Keratinocyte (primary cell): ENCODE data around the gene PRKAR1B. TPM values are rescaled to one million over a fixed set of nuclear protein-coding genes. Genes with fewer than 3 reads are reported as not detected.

Source experiments
- DNase-seq: peaks from one replicate; pipeline ENCODE4 v3.0.0-alpha.2; 2011; ENCODE audit warnings: low read depth, missing footprints, low spot score
- FAIRE-seq: peaks from 2 replicates; lab custom pipeline; 2011; peaks lifted over from hg19 to GRCh38; lab: Jason Lieb, UNC
- H2AFZ ChIP-seq: 2 replicates; pipeline ENCODE4 v1.6.0; 2012; ENCODE audit warnings: low read length, control low read depth, inconsistent platforms; ENCODE audit not compliant: control insufficient read depth
- H3K27ac ChIP-seq: 2 replicates; pipeline ENCODE4 v1.5.1; 2011; ENCODE audit warnings: low read length; ENCODE audit not compliant: control insufficient read depth, insufficient read depth
- H3K27me3 ChIP-seq: 3 replicates; pipeline ENCODE4 v1.6.0; 2011; ENCODE audit warnings: low read length; ENCODE audit not compliant: control insufficient read depth, insufficient read depth; ENCODE audit errors: extremely low read depth
- H3K36me3 ChIP-seq, 2 experiments: 2 replicates in 1 of 2; 3 replicates in 1 of 2; pipeline ENCODE4 v1.5.1; 2011; ENCODE audit warnings: low read length in 2 of 2, mild to moderate bottlenecking in 1 of 2; ENCODE audit not compliant: control insufficient read depth in 2 of 2, insufficient read depth in 2 of 2; ENCODE audit errors: extremely low read depth in 1 of 2
- H3K4me1 ChIP-seq: 3 replicates; pipeline ENCODE4 v1.5.1; 2011; ENCODE audit warnings: low read length; ENCODE audit not compliant: control insufficient read depth, insufficient read depth; ENCODE audit errors: extremely low read depth
- H3K4me2 ChIP-seq: 3 replicates; pipeline ENCODE4 v1.6.0; 2011; ENCODE audit warnings: low read depth, low read length; ENCODE audit not compliant: control insufficient read depth, insufficient read depth; ENCODE audit errors: extremely low read depth
- H3K4me3 ChIP-seq, 3 experiments: fragments of 200-600 bp in 1 of 3; sonication (generic) in 1 of 3; 2 replicates in 2 of 3; 3 replicates in 1 of 3; pipeline ENCODE4 v1.5.1; 2011 to 2016; ENCODE audit warnings: low read length in 3 of 3, mild to moderate bottlenecking in 3 of 3, control low read depth in 2 of 3, inconsistent platforms in 1 of 3, low read depth in 1 of 3, mixed read lengths in 1 of 3, mixed run types in 1 of 3, moderate library complexity in 1 of 3; ENCODE audit not compliant: control insufficient read depth in 2 of 3, insufficient read depth in 2 of 3; ENCODE audit errors: extremely low read depth in 1 of 3
- H3K79me2 ChIP-seq: 2 replicates; pipeline ENCODE4 v1.6.0; 2012; ENCODE audit warnings: low read length; ENCODE audit not compliant: control insufficient read depth, insufficient read depth
- H3K9ac ChIP-seq: 3 replicates; pipeline ENCODE4 v1.6.0; 2011; ENCODE audit warnings: low read length; ENCODE audit not compliant: control insufficient read depth, insufficient read depth; ENCODE audit errors: extremely low read depth
- H3K9me1 ChIP-seq: 3 replicates; pipeline ENCODE4 v1.6.0; 2011; ENCODE audit warnings: low read length; ENCODE audit not compliant: control insufficient read depth, insufficient read depth; ENCODE audit errors: extremely low read depth
- H3K9me3 ChIP-seq: 2 replicates; pipeline ENCODE4 v1.5.1; 2012; ENCODE audit warnings: low read depth, low read length; ENCODE audit not compliant: control insufficient read depth
- H4K20me1 ChIP-seq: 3 replicates; pipeline ENCODE4 v1.6.0; 2011; ENCODE audit warnings: low read length; ENCODE audit not compliant: control insufficient read depth, insufficient read depth; ENCODE audit errors: extremely low read depth
- EZH2 ChIP-seq: IDR thresholded peaks from one replicate; pipeline ENCODE4 v1.6.1; 2012; ENCODE audit warnings: inconsistent platforms, mild to moderate bottlenecking, low read length, moderate library complexity
- dilution Hi-C: fragments of 300-500 bp; cut with MboI; formaldehyde crosslinking; loops from one replicate; pipeline ENCODE4 v1.7.0; 2020; ENCODE audit warnings: low sequenced_read_pairs; ENCODE audit not compliant: extremely low pct_ligation_motif_present
- polyA plus RNA-seq, 5 experiments: library from polyadenylated mRNA; depleted of rRNA in 3 of 5; stranded (reverse) in 3 of 5; stranded (forward) in 1 of 5; unstranded in 1 of 5; fragments of >200 nt; gene quantifications; 1 replicate in 1 of 5; 2 replicates in 3 of 5; 3 replicates in 1 of 5; pipeline versions ENCODE4 v1.2.1 to v1.2.3, GENCODE V29; 2011 to 2012; ENCODE audit warnings: missing spikeins in 2 of 5, low read depth in 1 of 5, low replicate concordance in 1 of 5
- TF ChIP-seq, protein P1 (sequence below), 3 experiments: IDR thresholded peaks in 1 of 3; conservative IDR thresholded peaks in 1 of 3; optimal IDR thresholded peaks in 1 of 3; 2 replicates in 2 of 3; 3 replicates in 1 of 3; pipeline versions ENCODE3 to v1.5.1; 2011; ENCODE audit warnings: low read length in 3 of 3, mild to moderate bottlenecking in 3 of 3, moderate library complexity in 2 of 3, control low read depth in 1 of 3, inconsistent platforms in 1 of 3; ENCODE audit not compliant: insufficient read depth in 2 of 3; ENCODE audit errors: extremely low read depth in 1 of 3

Gene PRKAR1B
- polyA plus RNA-seq, 1 donor (not counting 4 experiments of a cell fraction or from before 2014, with no cell fraction given), result 10.8 TPM

DNA sequence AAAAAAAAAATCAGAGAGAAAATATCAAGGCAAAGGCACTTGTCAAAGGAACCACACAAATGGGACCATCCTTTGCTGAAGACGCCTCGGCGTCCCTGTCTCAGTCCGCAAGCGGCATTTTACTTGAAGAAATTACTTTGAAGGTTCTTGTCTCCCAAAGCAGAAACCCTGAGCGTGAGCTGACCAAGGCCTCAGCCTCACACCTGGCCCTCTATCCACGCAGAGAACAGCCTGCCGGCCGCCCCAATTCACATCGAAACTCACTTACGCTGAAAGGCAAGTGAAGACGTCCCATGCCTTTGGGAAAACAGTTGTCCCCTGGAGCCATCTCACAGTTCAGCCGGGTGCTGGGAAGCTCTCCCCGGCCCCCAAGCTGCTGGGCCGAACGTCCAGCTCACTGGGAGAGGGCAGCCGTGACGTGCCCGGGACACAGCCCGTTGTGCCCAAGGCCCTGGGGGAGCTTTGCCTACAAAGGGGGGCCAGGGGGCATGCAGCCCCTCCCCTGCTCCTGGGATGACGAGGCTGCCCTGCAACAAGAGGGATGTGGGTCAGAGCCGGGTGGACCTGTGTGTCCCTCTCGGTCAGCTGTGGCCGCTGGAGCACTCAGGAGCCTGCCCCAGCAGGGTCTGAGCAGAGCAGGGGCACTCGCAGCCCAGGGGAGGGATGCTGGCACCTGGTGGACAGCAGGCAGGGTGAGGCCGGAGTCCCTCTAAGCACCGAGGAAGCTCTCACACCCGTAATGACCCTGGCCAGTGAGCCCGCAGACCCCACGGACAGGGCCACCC, 157.8 kb downstream of the PRKAR1B start:
- FAIRE-seq (no peak), DNase-seq (no peak)
- Histone ChIP-seq H3K27ac (no peak overlapping the region), H2AFZ (no peak overlapping the region), H4K20me1 (no peaks in the 10 kb centered on the region), H3K27me3 (no peaks in the 10 kb centered on the region), H3K9ac (no peak overlapping the region), H3K4me3 (no peak overlapping the region), H3K79me2 (no peaks in the 10 kb centered on the region), H3K36me3 (no peaks in the 10 kb centered on the region), H3K4me1 (no peaks in the 10 kb centered on the region), H3K9me1 (no peaks in the 10 kb centered on the region), H3K4me2 (no peak overlapping the region), H3K9me3 (peaks cover 4% of the 10 kb centered on the region)
- dilution Hi-C loops, result no loop called here
- TF ChIP-seq, protein P1, sequence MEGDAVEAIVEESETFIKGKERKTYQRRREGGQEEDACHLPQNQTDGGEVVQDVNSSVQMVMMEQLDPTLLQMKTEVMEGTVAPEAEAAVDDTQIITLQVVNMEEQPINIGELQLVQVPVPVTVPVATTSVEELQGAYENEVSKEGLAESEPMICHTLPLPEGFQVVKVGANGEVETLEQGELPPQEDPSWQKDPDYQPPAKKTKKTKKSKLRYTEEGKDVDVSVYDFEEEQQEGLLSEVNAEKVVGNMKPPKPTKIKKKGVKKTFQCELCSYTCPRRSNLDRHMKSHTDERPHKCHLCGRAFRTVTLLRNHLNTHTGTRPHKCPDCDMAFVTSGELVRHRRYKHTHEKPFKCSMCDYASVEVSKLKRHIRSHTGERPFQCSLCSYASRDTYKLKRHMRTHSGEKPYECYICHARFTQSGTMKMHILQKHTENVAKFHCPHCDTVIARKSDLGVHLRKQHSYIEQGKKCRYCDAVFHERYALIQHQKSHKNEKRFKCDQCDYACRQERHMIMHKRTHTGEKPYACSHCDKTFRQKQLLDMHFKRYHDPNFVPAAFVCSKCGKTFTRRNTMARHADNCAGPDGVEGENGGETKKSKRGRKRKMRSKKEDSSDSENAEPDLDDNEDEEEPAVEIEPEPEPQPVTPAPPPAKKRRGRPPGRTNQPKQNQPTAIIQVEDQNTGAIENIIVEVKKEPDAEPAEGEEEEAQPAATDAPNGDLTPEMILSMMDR (optimal IDR thresholded peaks at IDR 0.05 in 1 of 3, IDR thresholded peaks at IDR 0.05 in 1 of 3, conservative IDR thresholded peaks at IDR 0.05 in 1 of 3; ENCODE audit: extremely low read depth in 1 of 3, insufficient read depth in 2 of 3, low read length in 3 of 3), result no peak
- no peak for TF ChIP-seq EZH2

DNA sequence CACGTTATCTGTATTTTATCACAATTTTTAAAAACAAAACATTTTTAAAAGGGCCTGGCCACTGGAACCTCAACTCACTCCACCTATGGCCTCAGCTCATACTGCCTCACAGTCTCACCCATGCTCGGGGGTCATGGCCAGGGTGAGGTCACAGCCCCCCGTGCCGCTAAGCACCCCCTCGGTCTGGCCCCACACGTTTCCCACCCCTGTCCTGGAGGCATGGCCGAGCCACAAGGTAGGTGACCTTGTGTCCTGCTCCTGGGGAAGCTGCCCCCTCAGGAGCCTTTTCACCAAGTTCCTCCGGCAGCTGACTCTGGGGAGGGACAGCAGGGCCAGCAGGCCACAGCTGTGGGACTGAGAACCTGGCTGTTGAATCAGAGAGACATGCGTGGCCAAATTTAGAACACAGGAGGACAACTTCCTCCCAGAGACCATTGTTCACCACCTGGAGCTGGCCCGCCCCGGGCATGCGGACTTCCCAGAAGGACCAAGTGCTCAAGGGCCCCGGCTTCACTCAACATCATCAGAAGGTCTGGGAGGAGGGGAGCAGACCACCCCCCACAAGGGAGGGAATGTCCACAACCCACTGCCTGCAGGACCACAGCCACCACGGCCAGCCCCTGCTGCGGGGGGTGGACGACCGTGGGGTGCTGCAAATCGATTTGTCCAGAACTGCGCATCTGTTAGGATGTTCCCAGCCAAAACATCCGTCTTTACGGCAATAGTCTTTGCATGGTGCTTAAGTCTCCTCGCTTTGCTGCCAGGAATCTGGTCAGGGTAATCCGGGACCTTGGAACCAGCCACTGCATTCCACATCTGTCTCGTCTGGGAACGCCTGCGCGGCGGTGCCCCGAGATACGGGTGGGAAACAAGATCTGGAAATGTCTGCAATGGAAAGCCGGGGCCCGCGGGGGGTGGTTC, 158.8 kb downstream of the PRKAR1B start:
- dilution Hi-C loops, result no loop called here
- Histone ChIP-seq H3K27ac (no peak overlapping the region), H3K4me1 (no peaks in the 10 kb centered on the region), H3K4me2 (no peak overlapping the region), H3K9ac (no peak overlapping the region), H3K9me1 (no peaks in the 10 kb centered on the region), H3K4me3 (no peak overlapping the region), H3K36me3 (no peaks in the 10 kb centered on the region), H3K27me3 (no peaks in the 10 kb centered on the region), H3K9me3 (peaks cover 4% of the 10 kb centered on the region), H4K20me1 (no peaks in the 10 kb centered on the region), H2AFZ (no peak overlapping the region), H3K79me2 (no peaks in the 10 kb centered on the region)
- DNase-seq (no peak), FAIRE-seq (no peak)
- TF ChIP-seq, protein P1 (optimal IDR thresholded peaks at IDR 0.05 in 1 of 3, IDR thresholded peaks at IDR 0.05 in 1 of 3, conservative IDR thresholded peaks at IDR 0.05 in 1 of 3; ENCODE audit: extremely low read depth in 1 of 3, insufficient read depth in 2 of 3, low read length in 3 of 3), result no peak
- TF ChIP-seq EZH2, result no peak
